ENCODE data around the gene SIRT5. TPM values are rescaled to one million over a fixed set of nuclear protein-coding genes. Genes with fewer than 3 reads are reported as not detected.

Gene SIRT5
- total RNA-seq, 1 donor from 2014 or later, result 12.4 TPM

DNA sequence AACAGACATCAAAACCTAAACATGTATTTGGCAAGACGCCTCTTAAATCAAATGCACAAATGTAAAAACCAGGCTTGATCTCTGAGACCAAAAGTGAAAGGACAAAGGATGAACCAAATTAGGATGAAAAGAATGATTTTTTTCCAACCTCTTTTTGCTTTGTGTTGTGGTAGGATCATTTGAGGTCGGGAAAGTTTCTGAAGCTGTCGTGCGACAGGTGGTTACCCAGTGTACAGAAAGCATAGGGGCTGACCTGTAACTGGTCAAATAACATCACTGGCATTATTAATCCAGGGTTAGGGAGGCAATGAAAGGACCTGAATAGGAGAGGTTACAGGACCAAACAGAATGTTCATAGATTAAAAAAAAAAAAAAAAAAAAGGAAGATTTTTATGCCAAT lies 22.7 kb downstream of the SIRT5 start:
- DNase-seq (no peak), ATAC-seq (ENCODE audit: low read depth) (no peak)
- intact Hi-C loops (cut with micrococcal nuclease), result no loop called here
- H3K27ac Mint-ChIP-seq, result no peak overlapping the region
- TF ChIP-seq, protein P1, sequence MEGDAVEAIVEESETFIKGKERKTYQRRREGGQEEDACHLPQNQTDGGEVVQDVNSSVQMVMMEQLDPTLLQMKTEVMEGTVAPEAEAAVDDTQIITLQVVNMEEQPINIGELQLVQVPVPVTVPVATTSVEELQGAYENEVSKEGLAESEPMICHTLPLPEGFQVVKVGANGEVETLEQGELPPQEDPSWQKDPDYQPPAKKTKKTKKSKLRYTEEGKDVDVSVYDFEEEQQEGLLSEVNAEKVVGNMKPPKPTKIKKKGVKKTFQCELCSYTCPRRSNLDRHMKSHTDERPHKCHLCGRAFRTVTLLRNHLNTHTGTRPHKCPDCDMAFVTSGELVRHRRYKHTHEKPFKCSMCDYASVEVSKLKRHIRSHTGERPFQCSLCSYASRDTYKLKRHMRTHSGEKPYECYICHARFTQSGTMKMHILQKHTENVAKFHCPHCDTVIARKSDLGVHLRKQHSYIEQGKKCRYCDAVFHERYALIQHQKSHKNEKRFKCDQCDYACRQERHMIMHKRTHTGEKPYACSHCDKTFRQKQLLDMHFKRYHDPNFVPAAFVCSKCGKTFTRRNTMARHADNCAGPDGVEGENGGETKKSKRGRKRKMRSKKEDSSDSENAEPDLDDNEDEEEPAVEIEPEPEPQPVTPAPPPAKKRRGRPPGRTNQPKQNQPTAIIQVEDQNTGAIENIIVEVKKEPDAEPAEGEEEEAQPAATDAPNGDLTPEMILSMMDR (IDR thresholded peaks at IDR 0.05), result no peak
- CTCF ChIA-PET, result no interaction called here
- no peak overlapping the region for H3K4me3 Mint-ChIP-seq
- H3K4me1 Mint-ChIP-seq, result no peaks in the 10 kb centered on the region
- H3K27me3 Mint-ChIP-seq, result no peaks in the 10 kb centered on the region
- H3K36me3 Mint-ChIP-seq (ENCODE audit: low read depth), result peaks cover 72% of the 10 kb centered on the region
- POLR2A ChIA-PET, result no interaction called here
- no peaks in the 10 kb centered on the region for H3K9me3 Mint-ChIP-seq

DNA sequence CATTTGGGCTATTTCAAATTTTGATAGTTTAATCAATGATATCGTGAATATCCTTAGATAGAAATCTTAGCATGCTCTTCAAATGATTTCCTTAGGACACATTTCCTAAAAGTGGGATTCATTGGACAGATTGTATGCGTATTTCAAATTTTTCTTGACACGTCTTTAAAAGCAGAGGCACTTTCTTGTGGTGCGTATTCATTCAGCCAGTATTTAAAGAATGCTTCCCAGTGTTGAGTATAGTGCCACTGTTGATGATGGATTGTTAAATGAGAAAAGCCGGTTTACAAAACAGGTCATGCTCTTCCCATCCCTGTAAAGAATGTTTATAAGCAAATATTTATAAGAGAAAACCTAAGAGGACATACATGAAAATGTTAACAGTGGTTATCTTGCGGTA lies 25.6 kb downstream of the SIRT5 start:
- POLR2A ChIA-PET, result no interaction called here
- ATAC-seq (ENCODE audit: low read depth) (no peak), DNase-seq (no peak)
- H3K4me3 Mint-ChIP-seq, result no peak overlapping the region
- H3K27ac Mint-ChIP-seq, result no peak overlapping the region
- H3K9me3 Mint-ChIP-seq, result no peaks in the 10 kb centered on the region
- CTCF ChIA-PET, result no interaction called here
- intact Hi-C loops (cut with micrococcal nuclease), result no loop called here
- H3K4me1 Mint-ChIP-seq, result no peaks in the 10 kb centered on the region
- peaks cover 75% of the 10 kb centered on the region for H3K36me3 Mint-ChIP-seq (ENCODE audit: low read depth)
- no peaks in the 10 kb centered on the region for H3K27me3 Mint-ChIP-seq
- TF ChIP-seq, protein P1 (IDR thresholded peaks at IDR 0.05), result no peak

DNA sequence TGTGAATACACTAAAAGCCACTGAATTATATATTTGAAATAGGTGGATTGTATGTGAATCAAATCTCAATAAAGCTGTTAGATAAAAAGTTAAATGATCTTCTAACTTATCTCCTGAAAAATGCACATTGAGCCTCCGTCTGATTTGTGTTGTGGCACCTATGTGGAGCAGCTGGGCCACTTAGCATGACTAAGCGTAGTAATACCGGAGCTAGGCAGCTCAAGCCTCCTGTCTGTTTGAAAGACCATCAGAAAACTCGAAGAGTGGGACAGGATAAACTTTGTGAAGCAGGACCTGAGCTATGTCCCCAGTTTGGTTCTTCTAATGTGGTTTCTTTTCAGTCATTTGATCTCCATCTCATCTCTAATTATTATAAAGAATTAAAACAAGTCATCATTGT lies 29.7 kb downstream of the SIRT5 start:
- DNase-seq (no peak), ATAC-seq (ENCODE audit: low read depth) (no peak)
- ChIA-PET POLR2A (interaction anchor here (0.5 kb wide), 1 partner anchor 162 kb away, joined by 8 read pairs; no protein-coding TSS in a partner anchor), CTCF (interaction anchor here (0.8 kb wide), 1 partner anchor 29 kb away, joined by 3 read pairs; the partner anchor contains the start of gene SIRT5)
- Mint-ChIP-seq H3K36me3 (ENCODE audit: low read depth) (peaks cover 54% of the 10 kb centered on the region), H3K4me3 (no peak overlapping the region), H3K27me3 (no peaks in the 10 kb centered on the region), H3K4me1 (no peaks in the 10 kb centered on the region), H3K27ac (no peak overlapping the region), H3K9me3 (no peaks in the 10 kb centered on the region)
- intact Hi-C loops (cut with micrococcal nuclease), result no loop called here
- TF ChIP-seq, protein P1 (IDR thresholded peaks at IDR 0.05), result no peak

DNA sequence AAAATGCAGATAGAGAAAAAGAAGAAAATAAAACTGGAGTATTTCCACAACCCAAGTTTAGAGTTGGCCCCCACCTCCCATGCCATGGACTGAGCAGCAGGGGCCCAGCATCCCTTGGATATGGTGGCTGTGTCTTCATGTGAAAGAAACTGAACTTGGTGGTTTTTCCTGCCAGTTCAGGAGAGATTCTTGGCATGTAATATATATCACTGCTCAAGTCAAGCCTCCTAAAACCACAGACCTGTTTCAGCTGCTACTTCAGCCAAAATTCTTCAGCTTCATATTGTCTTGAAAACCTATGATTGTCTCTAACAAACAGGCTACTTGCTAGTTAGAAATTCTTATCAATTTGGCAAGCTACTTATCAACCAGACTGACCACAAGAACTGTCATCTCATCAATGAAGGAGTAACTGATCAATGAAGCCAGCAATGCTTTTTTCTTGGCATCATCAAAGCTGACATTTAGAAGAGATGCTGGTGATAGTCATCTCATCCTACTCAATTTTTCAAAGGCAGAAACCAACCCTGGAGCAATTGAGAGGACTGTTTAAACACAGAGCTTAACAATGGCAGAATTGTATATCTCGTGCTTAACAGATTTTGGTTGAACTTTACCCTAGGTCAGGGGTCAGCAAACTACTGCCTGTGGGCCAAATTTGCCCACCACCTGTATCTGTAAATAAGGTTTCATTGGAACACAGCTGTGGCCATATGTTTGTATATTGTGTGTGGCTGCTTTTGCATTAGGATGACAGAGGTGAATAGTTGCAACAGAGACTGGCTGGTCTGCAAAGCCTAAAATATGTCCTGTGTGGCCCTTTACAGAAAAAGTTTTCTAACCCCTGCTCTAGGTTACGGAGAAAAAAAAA lies 30.4 kb downstream of the SIRT5 start:
- ChIA-PET CTCF (interaction anchor here (0.8 kb wide), 1 partner anchor 30 kb away, joined by 3 read pairs; the partner anchor contains the start of gene SIRT5), POLR2A (interaction anchor here (0.5 to 1.8 kb wide), 2 partner anchors 11 to 161 kb away, joined by 4 to 8 read pairs; partner anchors contain the start of gene NOL7)
- TF ChIP-seq, protein P1 (IDR thresholded peaks at IDR 0.05), result no peak
- Mint-ChIP-seq H3K4me1 (no peaks in the 10 kb centered on the region), H3K27ac (no peak overlapping the region), H3K4me3 (no peak overlapping the region), H3K27me3 (no peaks in the 10 kb centered on the region), H3K36me3 (ENCODE audit: low read depth) (peaks cover 48% of the 10 kb centered on the region), H3K9me3 (no peaks in the 10 kb centered on the region)
- DNase-seq, result no peak
- intact Hi-C loops (cut with micrococcal nuclease), result no loop called here
- ATAC-seq (ENCODE audit: low read depth), result no peak

DNA sequence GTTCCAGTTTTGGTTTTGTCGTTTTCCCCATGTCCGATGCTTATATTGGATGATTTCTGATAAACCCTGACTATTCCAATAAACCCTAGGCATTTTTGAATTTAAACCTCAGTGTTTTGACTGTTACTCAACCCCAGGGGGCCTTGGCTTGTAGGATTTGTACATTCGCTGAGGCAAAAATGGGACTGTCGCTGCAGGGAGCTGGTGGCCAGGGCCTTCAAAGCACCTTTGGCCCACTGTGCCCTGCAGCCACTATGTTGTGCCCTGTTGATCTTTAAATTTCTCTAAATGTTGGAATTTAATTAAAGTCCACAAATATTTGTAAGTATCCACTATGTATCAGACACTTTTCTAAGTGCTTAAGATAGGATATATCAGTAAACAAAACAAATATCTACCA lies 31.2 kb downstream of the SIRT5 start:
- ChIA-PET POLR2A (interaction anchor here (1.8 kb wide), 1 partner anchor 10 kb away, joined by 4 read pairs; the partner anchor contains the start of gene NOL7), CTCF (no interaction called here)
- intact Hi-C loops (cut with micrococcal nuclease), result no loop called here
- ATAC-seq (ENCODE audit: low read depth), result no peak
- no peak overlapping the region for H3K27ac Mint-ChIP-seq
- TF ChIP-seq, protein P1 (IDR thresholded peaks at IDR 0.05), result no peak
- H3K27me3 Mint-ChIP-seq, result no peaks in the 10 kb centered on the region
- no peaks in the 10 kb centered on the region for H3K4me1 Mint-ChIP-seq
- H3K36me3 Mint-ChIP-seq (ENCODE audit: low read depth), result peaks cover 42% of the 10 kb centered on the region
- DNase-seq, result no peak
- H3K4me3 Mint-ChIP-seq, result no peak overlapping the region
- H3K9me3 Mint-ChIP-seq, result no peaks in the 10 kb centered on the region

Measured in activated B cell treated with CpG ODN at 0.5 μM for 24 hours (primary cell).